ENCODE measurements around the gene DPP7. TPM values are rescaled to one million over a fixed set of nuclear protein-coding genes. Genes with fewer than 3 reads are reported as not detected.
A peak's percentile ranks its signal among the peaks of the same experiment; 100 is the strongest.

Gene DPP7
- total RNA-seq, 6 donors from 2014 or later = 108 to 394 (median 229) TPM

GRCh38 chr9:137161558-137162486, 47.3 kb upstream of the DPP7 start:
- no peak overlapping the region for H3K4me3 ChIP-seq
- WGBS, 2 donors = 5 to 7% methylated on average over 17 to 18 of the region's 71 CpGs
- peaks cover 15 to 38% (median 25%) of the 10 kb centered on the region in 4 donors for H3K4me1 ChIP-seq
- H3K27ac ChIP-seq = no peak overlapping the region
- DNase-seq = peak in 1 of 2 donors; percentile 73
- ATAC-seq (ENCODE audit: low FRiP score in 2 of 2) = no peak
- no peak for TF ChIP-seq POLR2AphosphoS5 (IDR thresholded peaks at IDR 0.05)
- no peak for TF ChIP-seq CTCF (IDR thresholded peaks at IDR 0.05)
- no peak for TF ChIP-seq POLR2A (IDR thresholded peaks at IDR 0.05)
- no peak for TF ChIP-seq EP300 (IDR thresholded peaks at IDR 0.05)
- H3K9me3 ChIP-seq = no peaks in the 10 kb centered on the region
- peaks cover 0 to 96% (median 69%) of the 10 kb centered on the region in 4 donors for H3K27me3 ChIP-seq
- no peaks in the 10 kb centered on the region for H3K36me3 ChIP-seq

- DNase-seq (peak in 1 of 2 donors; percentile 74), ATAC-seq (ENCODE audit: low FRiP score in 2 of 2) (no peak)
- Histone ChIP-seq H3K4me3 (no peak overlapping the region), H3K27me3 (peaks cover 0 to 94% (median 64%) of the 10 kb centered on the region in 4 donors), H3K36me3 (no peaks in the 10 kb centered on the region), H3K4me1 (peaks cover 21 to 43% (median 30%) of the 10 kb centered on the region in 4 donors), H3K27ac (no peak overlapping the region), H3K9me3 (no peaks in the 10 kb centered on the region)
- TF ChIP-seq POLR2A (IDR thresholded peaks at IDR 0.05) (no peak), POLR2AphosphoS5 (IDR thresholded peaks at IDR 0.05) (no peak), EP300 (IDR thresholded peaks at IDR 0.05) (no peak), CTCF (IDR thresholded peaks at IDR 0.05) (no peak)
- 30 to 43% methylated on average over 20 to 50 of the region's 56 CpGs for WGBS, 2 donors
Observed at GRCh38 chr9:137160716-137161557, 46.4 kb upstream of the DPP7 start.

GRCh38 chr9:137160054-137160425, 45.5 kb upstream of the DPP7 start:
- WGBS, 2 donors = 63 to 64% methylated on average over 17 of the region's 17 CpGs
- H3K36me3 ChIP-seq = no peaks in the 10 kb centered on the region
- H3K27ac ChIP-seq = no peak overlapping the region
- no peak for ATAC-seq (ENCODE audit: low FRiP score in 2 of 2)
- peak in 1 of 2 donors; percentile 70 for DNase-seq
- no peak for TF ChIP-seq EP300 (IDR thresholded peaks at IDR 0.05)
- no peak for TF ChIP-seq POLR2AphosphoS5 (IDR thresholded peaks at IDR 0.05)
- TF ChIP-seq CTCF (IDR thresholded peaks at IDR 0.05) = no peak
- TF ChIP-seq POLR2A (IDR thresholded peaks at IDR 0.05) = no peak
- H3K4me1 ChIP-seq = peaks cover 21 to 43% (median 30%) of the 10 kb centered on the region in 4 donors
- peaks cover 0 to 87% (median 56%) of the 10 kb centered on the region in 4 donors for H3K27me3 ChIP-seq
- H3K9me3 ChIP-seq = no peaks in the 10 kb centered on the region
- H3K4me3 ChIP-seq = no peak overlapping the region

- H3K36me3 ChIP-seq = no peaks in the 10 kb centered on the region
- no peak overlapping the region for H3K27ac ChIP-seq
- TF ChIP-seq CTCF (IDR thresholded peaks at IDR 0.05) (no peak), POLR2AphosphoS5 (IDR thresholded peaks at IDR 0.05) (no peak), EP300 (IDR thresholded peaks at IDR 0.05) (no peak), POLR2A (IDR thresholded peaks at IDR 0.05) (no peak)
- H3K4me1 ChIP-seq = peaks cover 21 to 43% (median 30%) of the 10 kb centered on the region in 4 donors
- H3K27me3 ChIP-seq = peaks cover 0 to 81% (median 52%) of the 10 kb centered on the region in 4 donors
- ATAC-seq (ENCODE audit: low FRiP score in 2 of 2) = no peak
- no peaks in the 10 kb centered on the region for H3K9me3 ChIP-seq
- H3K4me3 ChIP-seq = no peak overlapping the region
- DNase-seq = no peak
- WGBS, 2 donors = 34 to 37% methylated on average over 14 of the region's 14 CpGs
Observed at GRCh38 chr9:137159105-137160053, 44.8 kb upstream of the DPP7 start.

Measured in upper lobe of left lung (tissue), 6 donors.